ENCODE results near the gene C4B. TPM values are rescaled to one million over a fixed set of nuclear protein-coding genes. Genes with fewer than 3 reads are reported as not detected.
"Not testable (repeated sequence)": the region's sequence is repeated elsewhere in the genome, so short reads cannot be mapped to it uniquely, and the experiment has no call there.

The C4B gene
- total RNA-seq, 2 experiments from 2014 or later = 3.0 to 4.0 TPM

- Histone ChIP-seq H3K4me3 (ENCODE audit: low read length) (no peak overlapping the region), H3K9me3 (ENCODE audit: control insufficient read depth in 1 of 2, insufficient read depth in 1 of 2, low read length in 2 of 2) (no peaks in the 10 kb centered on the region), H3K27ac (ENCODE audit: low read depth in 1 of 2, low read length in 2 of 2) (no peak overlapping the region), H3K36me3 (ENCODE audit: insufficient read depth, low read length) (no peaks in the 10 kb centered on the region), H3K27me3 (ENCODE audit: control insufficient read depth in 1 of 2, insufficient read depth in 2 of 2, low read length in 2 of 2) (no peaks in the 10 kb centered on the region), H3K4me1 (ENCODE audit: insufficient read depth, low read length) (no peaks in the 10 kb centered on the region)
- ChIA-PET CTCF (no interaction called here), POLR2A (no interaction called here)
- no peaks in the 10 kb centered on the region for H3K27me3 Mint-ChIP-seq
- TF ChIP-seq, protein P1, sequence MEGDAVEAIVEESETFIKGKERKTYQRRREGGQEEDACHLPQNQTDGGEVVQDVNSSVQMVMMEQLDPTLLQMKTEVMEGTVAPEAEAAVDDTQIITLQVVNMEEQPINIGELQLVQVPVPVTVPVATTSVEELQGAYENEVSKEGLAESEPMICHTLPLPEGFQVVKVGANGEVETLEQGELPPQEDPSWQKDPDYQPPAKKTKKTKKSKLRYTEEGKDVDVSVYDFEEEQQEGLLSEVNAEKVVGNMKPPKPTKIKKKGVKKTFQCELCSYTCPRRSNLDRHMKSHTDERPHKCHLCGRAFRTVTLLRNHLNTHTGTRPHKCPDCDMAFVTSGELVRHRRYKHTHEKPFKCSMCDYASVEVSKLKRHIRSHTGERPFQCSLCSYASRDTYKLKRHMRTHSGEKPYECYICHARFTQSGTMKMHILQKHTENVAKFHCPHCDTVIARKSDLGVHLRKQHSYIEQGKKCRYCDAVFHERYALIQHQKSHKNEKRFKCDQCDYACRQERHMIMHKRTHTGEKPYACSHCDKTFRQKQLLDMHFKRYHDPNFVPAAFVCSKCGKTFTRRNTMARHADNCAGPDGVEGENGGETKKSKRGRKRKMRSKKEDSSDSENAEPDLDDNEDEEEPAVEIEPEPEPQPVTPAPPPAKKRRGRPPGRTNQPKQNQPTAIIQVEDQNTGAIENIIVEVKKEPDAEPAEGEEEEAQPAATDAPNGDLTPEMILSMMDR (IDR thresholded peaks at IDR 0.05) = no peak
- H3K9me3 Mint-ChIP-seq = no peaks in the 10 kb centered on the region
- no peak for DNase-seq
- ATAC-seq (ENCODE audit: poor library complexity) = no peak
- no peaks in the 10 kb centered on the region for H3K36me3 Mint-ChIP-seq (ENCODE audit: low read depth)
- no peak overlapping the region for H3K27ac Mint-ChIP-seq
- intact Hi-C loops (cut with DNase I, micrococcal nuclease) = no loop called here
- no peak overlapping the region for H3K4me3 Mint-ChIP-seq
- no peaks in the 10 kb centered on the region for H3K4me1 Mint-ChIP-seq (ENCODE audit: low read depth)
Measured at GRCh38 chr6:32064706-32065105, 50.1 kb downstream of the C4B start.

DNA sequence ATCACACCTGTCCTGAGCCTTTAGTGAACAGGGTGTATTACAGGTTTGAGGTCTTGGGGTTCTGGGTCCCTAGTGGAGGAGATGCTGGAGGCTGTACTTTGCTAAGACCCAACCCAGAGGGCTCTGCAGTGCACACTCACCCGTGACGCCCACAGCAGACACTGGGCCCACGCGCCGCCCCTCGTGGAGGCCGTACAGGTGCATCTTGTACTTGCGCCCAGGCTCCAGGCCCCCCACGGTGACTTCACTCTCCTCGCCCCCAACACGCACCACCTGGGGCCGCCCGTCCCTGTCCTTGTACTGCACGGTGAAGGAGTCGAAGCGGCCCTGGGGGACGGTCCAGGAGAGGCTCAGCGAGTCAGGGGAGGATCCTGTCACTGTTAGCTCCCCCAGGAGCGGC, 52.9 kb downstream of the C4B start:
- H3K27ac ChIP-seq (ENCODE audit: low read depth in 1 of 2, low read length in 2 of 2); H3K4me1 ChIP-seq (ENCODE audit: insufficient read depth, low read length); H3K9me3 Mint-ChIP-seq; intact Hi-C loops (cut with DNase I, micrococcal nuclease); CTCF ChIA-PET; ATAC-seq (ENCODE audit: poor library complexity); H3K36me3 Mint-ChIP-seq (ENCODE audit: low read depth); H3K4me3 ChIP-seq (ENCODE audit: low read length); DNase-seq; H3K27ac Mint-ChIP-seq; H3K4me3 Mint-ChIP-seq; POLR2A ChIA-PET; H3K9me3 ChIP-seq (ENCODE audit: control insufficient read depth in 1 of 2, insufficient read depth in 1 of 2, low read length in 2 of 2); H3K27me3 Mint-ChIP-seq; H3K4me1 Mint-ChIP-seq (ENCODE audit: low read depth); H3K36me3 ChIP-seq (ENCODE audit: insufficient read depth, low read length); H3K27me3 ChIP-seq (ENCODE audit: control insufficient read depth in 1 of 2, insufficient read depth in 2 of 2, low read length in 2 of 2): not testable (repeated sequence)

GRCh38 chr6:32068315-32068714, 53.7 kb downstream of the C4B start:
- H3K27me3 ChIP-seq (ENCODE audit: control insufficient read depth in 1 of 2, insufficient read depth in 2 of 2, low read length in 2 of 2); intact Hi-C loops (cut with DNase I, micrococcal nuclease); H3K36me3 Mint-ChIP-seq (ENCODE audit: low read depth); DNase-seq; H3K4me3 Mint-ChIP-seq; H3K9me3 Mint-ChIP-seq; H3K4me1 ChIP-seq (ENCODE audit: insufficient read depth, low read length); H3K9me3 ChIP-seq (ENCODE audit: control insufficient read depth in 1 of 2, insufficient read depth in 1 of 2, low read length in 2 of 2); H3K36me3 ChIP-seq (ENCODE audit: insufficient read depth, low read length); H3K27ac ChIP-seq (ENCODE audit: low read depth in 1 of 2, low read length in 2 of 2); CTCF ChIA-PET; H3K27ac Mint-ChIP-seq; H3K27me3 Mint-ChIP-seq; ATAC-seq (ENCODE audit: poor library complexity); H3K4me1 Mint-ChIP-seq (ENCODE audit: low read depth); H3K4me3 ChIP-seq (ENCODE audit: low read length); POLR2A ChIA-PET: not testable (repeated sequence)

GRCh38 chr6:32068867-32069266, 54.3 kb downstream of the C4B start:
- no peaks in the 10 kb centered on the region for H3K4me1 ChIP-seq (ENCODE audit: insufficient read depth, low read length)
- Mint-ChIP-seq H3K9me3 (no peaks in the 10 kb centered on the region), H3K36me3 (ENCODE audit: low read depth) (no peaks in the 10 kb centered on the region), H3K4me1 (ENCODE audit: low read depth) (no peaks in the 10 kb centered on the region), H3K27me3 (no peaks in the 10 kb centered on the region), H3K27ac (no peak overlapping the region), H3K4me3 (no peak overlapping the region)
- ChIA-PET CTCF (no interaction called here), POLR2A (no interaction called here)
- TF ChIP-seq, protein P1 (IDR thresholded peaks at IDR 0.05) = no peak
- no peak overlapping the region for H3K27ac ChIP-seq (ENCODE audit: low read depth in 1 of 2, low read length in 2 of 2)
- no peaks in the 10 kb centered on the region for H3K9me3 ChIP-seq (ENCODE audit: control insufficient read depth in 1 of 2, insufficient read depth in 1 of 2, low read length in 2 of 2)
- ATAC-seq (ENCODE audit: poor library complexity) = no peak
- H3K27me3 ChIP-seq (ENCODE audit: control insufficient read depth in 1 of 2, insufficient read depth in 2 of 2, low read length in 2 of 2) = no peaks in the 10 kb centered on the region
- DNase-seq = no peak
- no peak overlapping the region for H3K4me3 ChIP-seq (ENCODE audit: low read length)
- intact Hi-C loops (cut with DNase I, micrococcal nuclease) = no loop called here
- no peaks in the 10 kb centered on the region for H3K36me3 ChIP-seq (ENCODE audit: insufficient read depth, low read length)
